Neural cell (in vitro differentiated cells): ENCODE results near the gene C1QTNF8. TPM values are rescaled to one million over a fixed set of nuclear protein-coding genes. Genes with fewer than 3 reads are reported as not detected.

Experiments used
- H2AFZ ChIP-seq: fragments of 200-600, 300-800 bp; sonication (generic), shearing (Covaris generic); 2 replicates; pipeline ENCODE4 v1.6.0; 2014; ENCODE audit warnings: low read depth, mild to moderate bottlenecking, antibody characterized with exemption, low read length, moderate library complexity
- H3F3A ChIP-seq: fragments of 200-600 bp; shearing (Covaris generic); 2 replicates; pipeline ENCODE4 v1.6.1; 2016; ENCODE audit warnings: mild to moderate bottlenecking, moderate library complexity, mixed read lengths, antibody characterized with exemption, low read length; ENCODE audit not compliant: insufficient read depth, poor library complexity, severe bottlenecking
- H3K27ac ChIP-seq: fragments of 200-600, 300-800 bp; sonication (generic), shearing (Covaris generic); 2 replicates; pipeline ENCODE4 v1.5.1; 2014; ENCODE audit warnings: mild to moderate bottlenecking, low read length, moderate library complexity
- H3K27me3 ChIP-seq: fragments of 300-800, 200-600 bp; sonication (generic), shearing (Covaris generic); 2 replicates; pipeline ENCODE4 v1.6.0; 2014; ENCODE audit warnings: mild to moderate bottlenecking, low read depth, low read length, moderate library complexity; ENCODE audit not compliant: insufficient read depth
- H3K36me3 ChIP-seq: fragments of 300-800, 200-600 bp; sonication (generic), shearing (Covaris generic); 2 replicates; pipeline ENCODE4 v1.5.1; 2014; ENCODE audit warnings: mild to moderate bottlenecking, antibody characterized with exemption, low read length, moderate library complexity; ENCODE audit not compliant: insufficient read depth
- H3K4me2 ChIP-seq: fragments of 300-800, 200-600 bp; sonication (generic), shearing (Covaris generic); 2 replicates; pipeline ENCODE4 v1.6.0; 2014; ENCODE audit warnings: mild to moderate bottlenecking, low read length
- H3K4me3 ChIP-seq: fragments of 300-800, 200-600 bp; sonication (generic), shearing (Covaris generic); 2 replicates; pipeline ENCODE4 v1.5.1; 2014; ENCODE audit warnings: mild to moderate bottlenecking, low read length, moderate library complexity
- H3K79me2 ChIP-seq: fragments of 200-600 bp; shearing (Covaris generic); replicated peaks from 2 replicates; pipeline ENCODE4 v1.6.0; 2014; ENCODE audit warnings: mild to moderate bottlenecking, low read length, moderate library complexity; ENCODE audit not compliant: insufficient read depth
- H3K9ac ChIP-seq: fragments of 300-800, 200-600 bp; sonication (generic), shearing (Covaris generic); 2 replicates; pipeline ENCODE4 v1.6.1; 2016; ENCODE audit warnings: mild to moderate bottlenecking, low read length, mixed read lengths
- H3K9me2 ChIP-seq: fragments of 200-600 bp; shearing (Covaris generic); 2 replicates; pipeline ENCODE4 v1.6.1; 2016; ENCODE audit warnings: mild to moderate bottlenecking, low read length, mixed read lengths; ENCODE audit not compliant: insufficient read depth
- H3K9me3 ChIP-seq: fragments of 200-600, 300-800 bp; sonication (generic), shearing (Covaris generic); 2 replicates; pipeline ENCODE4 v1.6.1; 2016; ENCODE audit warnings: mild to moderate bottlenecking, mixed run types, low read length, moderate library complexity, mixed read lengths
- H4K20me1 ChIP-seq: fragments of 200-600 bp; shearing (Covaris generic); 2 replicates; pipeline ENCODE4 v1.6.1; 2016; ENCODE audit warnings: mild to moderate bottlenecking, mixed run types; ENCODE audit not compliant: insufficient read depth
- CTCF ChIP-seq: fragments of 450-650 bp; IDR thresholded peaks from 2 replicates; pipeline ENCODE4 v1.5.1; 2014; ENCODE audit warnings: antibody characterized with exemption, mild to moderate bottlenecking, moderate library complexity; ENCODE audit not compliant: poor library complexity, severe bottlenecking
- EP300 ChIP-seq: fragments of 450-650 bp; conservative IDR thresholded peaks from 2 replicates; pipeline ENCODE4 v1.6.1; 2014; ENCODE audit warnings: antibody characterized with exemption, mild to moderate bottlenecking, moderate library complexity; ENCODE audit not compliant: poor library complexity, severe bottlenecking
- EZH2 ChIP-seq: fragments of 200-600, 300-800 bp; shearing (Covaris generic), sonication (generic); IDR thresholded peaks from 2 replicates; pipeline ENCODE4 v1.6.1; 2014; ENCODE audit warnings: antibody characterized with exemption, low read length, borderline replicate concordance, mild to moderate bottlenecking; ENCODE audit not compliant: insufficient read depth, poor library complexity, severe bottlenecking
- MXI1 ChIP-seq: fragments of 450-650 bp; conservative IDR thresholded peaks from 2 replicates; pipeline ENCODE4 v1.6.1; 2014; ENCODE audit warnings: antibody characterized with exemption, mild to moderate bottlenecking; ENCODE audit not compliant: poor library complexity, severe bottlenecking
- POLR2AphosphoS5 ChIP-seq: IDR thresholded peaks from 2 replicates; pipeline ENCODE4 v1.6.1; 2012
- RAD21 ChIP-seq: fragments of 450-650 bp; conservative IDR thresholded peaks from 2 replicates; pipeline ENCODE4 v1.6.1; 2014; ENCODE audit warnings: antibody characterized with exemption, mild to moderate bottlenecking, moderate library complexity
- REST ChIP-seq: IDR thresholded peaks from 2 replicates; pipeline ENCODE4 v1.6.1; 2012; ENCODE audit warnings: borderline replicate concordance
- SMC3 ChIP-seq: fragments of 450-650 bp; conservative IDR thresholded peaks from 2 replicates; pipeline ENCODE4 v1.6.1; 2014; ENCODE audit warnings: antibody characterized with exemption, mild to moderate bottlenecking, moderate library complexity; ENCODE audit not compliant: poor library complexity
- TAF1 ChIP-seq: IDR thresholded peaks from 2 replicates; pipeline ENCODE4 v1.6.1; 2012; ENCODE audit warnings: low read depth
- polyA plus RNA-seq: library from polyadenylated mRNA; depleted of rRNA; stranded (reverse); fragments of >200 nt; gene quantifications from 2 replicates; pipeline ENCODE4 v1.2.3, GENCODE V29; 2014

Gene C1QTNF8
- polyA plus RNA-seq, 1 donor from 2014 or later: 0.79 TPM

- TF ChIP-seq CTCF (no peak), POLR2AphosphoS5 (no peak), EZH2 (no peak), TAF1 (no peak)
These were observed 52.1 kb downstream of the C1QTNF8 start (continued) for GRCh38 chr16:1043881-1044451.

DNA sequence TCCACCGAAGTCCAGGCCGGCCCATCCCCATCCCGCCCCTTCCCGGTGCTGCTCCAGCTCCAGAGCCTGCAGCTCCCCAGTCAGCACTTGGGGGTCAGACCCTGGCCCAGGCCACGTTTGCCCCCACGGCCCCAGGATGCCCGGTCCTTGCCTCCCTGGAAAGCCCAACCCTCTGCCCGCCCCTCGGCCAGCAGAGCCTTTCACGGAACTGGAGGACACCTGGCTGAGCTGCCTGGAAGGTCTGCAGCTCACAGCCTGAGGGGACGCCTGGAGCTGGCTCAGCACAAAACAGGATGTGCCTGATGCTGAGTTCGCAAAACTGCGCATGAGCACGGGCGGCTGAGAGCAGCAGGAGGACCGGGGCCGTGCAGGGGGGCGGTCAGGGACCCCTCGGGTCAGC, 53.2 kb downstream of the C1QTNF8 start:
- H3K9ac ChIP-seq: no peak overlapping the region
- H3K27ac ChIP-seq: no peak overlapping the region
- no peaks in the 10 kb centered on the region for H3K27me3 ChIP-seq
- H3K9me2 ChIP-seq: no peaks in the 10 kb centered on the region
- no peak overlapping the region for H3K4me3 ChIP-seq
- H3K36me3 ChIP-seq: no peaks in the 10 kb centered on the region
- no peak overlapping the region for H2AFZ ChIP-seq
- H3K4me2 ChIP-seq: no peak overlapping the region
- TF ChIP-seq TAF1 (no peak), MXI1 (no peak), SMC3 (no peak), CTCF (no peak), POLR2AphosphoS5 (no peak), REST (no peak), RAD21 (no peak), EZH2 (no peak)
- no peaks in the 10 kb centered on the region for H3K9me3 ChIP-seq
- no peaks in the 10 kb centered on the region for H3K79me2 ChIP-seq
- H3F3A ChIP-seq: no peaks in the 10 kb centered on the region
- H4K20me1 ChIP-seq: no peaks in the 10 kb centered on the region

- no peaks in the 10 kb centered on the region for H4K20me1 ChIP-seq
- no peak overlapping the region for H3K4me2 ChIP-seq
- no peak overlapping the region for H3K4me3 ChIP-seq
- no peaks in the 10 kb centered on the region for H3F3A ChIP-seq
- no peaks in the 10 kb centered on the region for H3K9me3 ChIP-seq
- H3K79me2 ChIP-seq: no peaks in the 10 kb centered on the region
- H3K27me3 ChIP-seq: no peaks in the 10 kb centered on the region
- no peak overlapping the region for H2AFZ ChIP-seq
- TF ChIP-seq SMC3 (no peak), POLR2AphosphoS5 (no peak), MXI1 (no peak), EZH2 (no peak), TAF1 (no peak), RAD21 (no peak), REST (no peak), CTCF (no peak), EP300 (no peak)
- H3K27ac ChIP-seq: no peak overlapping the region
- no peaks in the 10 kb centered on the region for H3K36me3 ChIP-seq
- H3K9me2 ChIP-seq: no peaks in the 10 kb centered on the region
- no peak overlapping the region for H3K9ac ChIP-seq
These were observed 53.8 kb downstream of the C1QTNF8 start for GRCh38 chr16:1042049-1042744.
